GM23338 (cell line): ENCODE data around the gene RIMS1. TPM values are rescaled to one million over a fixed set of nuclear protein-coding genes. Genes with fewer than 3 reads are reported as not detected.

Experiments
- ATAC-seq: fragments of 200-7000 bp; cut with Tn5 transposase; 3 replicates; pipeline ENCODE4 v1.9.1; 2020
- DNase-seq: peaks from one replicate; pipeline ENCODE4 v3.0.0-alpha.2; 2015; ENCODE audit warnings: low spot score
- H2AFZ ChIP-seq: fragments of 200-600 bp; sonication (generic); 2 replicates; pipeline ENCODE4 v1.8.0; 2016; ENCODE audit warnings: antibody characterized with exemption, mild to moderate bottlenecking, moderate library complexity
- H3F3A ChIP-seq: fragments of 200-600 bp; sonication (generic); replicated peaks from 2 replicates; pipeline ENCODE4 v1.8.0; 2017; ENCODE audit warnings: antibody characterized with exemption, mixed run types, low read depth
- H3K27ac ChIP-seq: fragments of 200-600 bp; sonication (generic); 2 replicates; pipeline ENCODE4 v1.6.1; 2016; ENCODE audit warnings: low read depth
- H3K27me3 ChIP-seq: fragments of 200-600 bp; sonication (generic); 2 replicates; pipeline ENCODE4 v1.8.0; 2016; ENCODE audit warnings: mild to moderate bottlenecking, mixed run types, moderate library complexity; ENCODE audit not compliant: insufficient read depth
- H3K36me3 ChIP-seq: fragments of 200-600 bp; sonication (generic); 2 replicates; pipeline ENCODE4 v1.8.0; 2016; ENCODE audit warnings: mild to moderate bottlenecking; ENCODE audit not compliant: insufficient read depth
- H3K4me1 ChIP-seq: fragments of 200-600 bp; sonication (generic); 2 replicates; pipeline ENCODE4 v1.8.0; 2016; ENCODE audit warnings: mild to moderate bottlenecking, moderate library complexity; ENCODE audit not compliant: insufficient read depth
- H3K4me2 ChIP-seq: fragments of 200-600 bp; sonication (generic); 2 replicates; pipeline ENCODE4 v1.7.1; 2017; ENCODE audit warnings: mixed run types
- H3K4me3 ChIP-seq: fragments of 200-600 bp; sonication (generic); 2 replicates; pipeline ENCODE4 v1.6.1; 2016; ENCODE audit warnings: mixed run types
- H3K79me2 ChIP-seq: fragments of 200-600 bp; sonication (generic); replicated peaks from 2 replicates; pipeline ENCODE4 v1.8.0; 2017; ENCODE audit warnings: mild to moderate bottlenecking; ENCODE audit not compliant: insufficient read depth
- H3K9me2 ChIP-seq: fragments of 200-600 bp; sonication (generic); 2 replicates; pipeline ENCODE4 v1.8.0; 2017; ENCODE audit not compliant: insufficient read depth
- H4K20me1 ChIP-seq: fragments of 200-600 bp; sonication (generic); replicated peaks from 2 replicates; pipeline ENCODE4 v1.8.0; 2017; ENCODE audit warnings: mild to moderate bottlenecking; ENCODE audit not compliant: insufficient read depth
- H3K27ac Mint-ChIP-seq: 2 replicates; pipeline ENCODE4 v1.8.0; 2020; ENCODE audit warnings: inconsistent platforms, mild to moderate bottlenecking, moderate library complexity, mixed read lengths
- H3K27me3 Mint-ChIP-seq: 3 replicates; pipeline ENCODE4 v1.8.0; 2022; ENCODE audit warnings: low read depth, mild to moderate bottlenecking, moderate library complexity, mixed read lengths, inconsistent platforms; ENCODE audit not compliant: insufficient read depth, poor library complexity
- H3K36me3 Mint-ChIP-seq: 3 replicates; pipeline ENCODE4 v1.8.0; 2021; ENCODE audit warnings: low read depth, mild to moderate bottlenecking, inconsistent platforms, moderate library complexity, mixed read lengths
- H3K4me1 Mint-ChIP-seq: 3 replicates; pipeline ENCODE4 v1.8.0; 2020; ENCODE audit warnings: mild to moderate bottlenecking, inconsistent platforms, mixed read lengths
- H3K4me3 Mint-ChIP-seq: 3 replicates; pipeline ENCODE4 v1.8.0; 2021; ENCODE audit warnings: moderate library complexity, mild to moderate bottlenecking, inconsistent platforms, mixed read lengths
- H3K9me3 Mint-ChIP-seq: 3 replicates; pipeline ENCODE4 v1.8.0; 2020; ENCODE audit warnings: moderate library complexity, mild to moderate bottlenecking, inconsistent platforms, mixed read lengths
- CREB1 ChIP-seq: fragments of 250-450 bp; sonication (Bioruptor Pico); IDR thresholded peaks from 2 replicates; pipeline ENCODE4 v1.5.0; 2020; ENCODE audit warnings: low read depth, mild to moderate bottlenecking, moderate library complexity
- ETS1 ChIP-seq: IDR thresholded peaks from 2 replicates; pipeline ENCODE4 v1.6.1; 2016; ENCODE audit warnings: antibody characterized with exemption
- EZH2 ChIP-seq: fragments of 200-600 bp; sonication (generic); IDR thresholded peaks from one replicate; pipeline ENCODE4 v1.8.0; 2017; ENCODE audit warnings: antibody characterized with exemption, mild to moderate bottlenecking, low read depth; ENCODE audit not compliant: unreplicated experiment
- EZH2phosphoT487 ChIP-seq: fragments of 200-600 bp; sonication (generic); IDR thresholded peaks from one replicate; pipeline ENCODE4 v1.8.1; 2018; ENCODE audit warnings: antibody characterized with exemption; ENCODE audit not compliant: unreplicated experiment
- JUNB ChIP-seq: IDR thresholded peaks from one replicate; pipeline ENCODE4 v1.6.1; 2016; ENCODE audit warnings: antibody characterized with exemption; ENCODE audit not compliant: unreplicated experiment
- NANOG ChIP-seq: IDR thresholded peaks from 2 replicates; pipeline ENCODE4 v1.6.1; 2016; ENCODE audit warnings: antibody characterized with exemption, borderline replicate concordance
- POLR2AphosphoS5 ChIP-seq: IDR thresholded peaks from 2 replicates; pipeline ENCODE4 v1.6.1; 2016; ENCODE audit warnings: antibody characterized with exemption, low read depth
- REST ChIP-seq: IDR thresholded peaks from one replicate; pipeline ENCODE4 v1.6.1; 2018; ENCODE audit warnings: antibody characterized with exemption; ENCODE audit not compliant: unreplicated experiment
- STAT1 ChIP-seq: IDR thresholded peaks from one replicate; pipeline ENCODE4 v1.6.1; 2016; ENCODE audit warnings: antibody characterized with exemption; ENCODE audit not compliant: unreplicated experiment
- ZNF114 ChIP-seq: fragments of 250-450 bp; sonication (Bioruptor Pico); IDR thresholded peaks from 2 replicates; pipeline ENCODE4 v1.5.0; 2020; ENCODE audit warnings: mild to moderate bottlenecking, moderate library complexity
- ZNF331 ChIP-seq: fragments of 250-450 bp; sonication (Bioruptor Pico); IDR thresholded peaks from 2 replicates; pipeline ENCODE4 v1.5.0; 2020; ENCODE audit warnings: low read depth, mild to moderate bottlenecking, moderate library complexity
- ZNF462 ChIP-seq: fragments of 250-450 bp; sonication (Bioruptor Pico); IDR thresholded peaks from 2 replicates; pipeline ENCODE4 v1.5.0; 2020; ENCODE audit warnings: mild to moderate bottlenecking, moderate library complexity
- polyA plus RNA-seq: library from polyadenylated mRNA; unstranded; fragments of >200 nt; fragmentation: Nextera tagmentation; extraction: Ambion mirVana; gene quantifications from 2 replicates; pipeline ENCODE4 v1.2.1, GENCODE V29; 2016
- total RNA-seq: library from RNA; depleted of rRNA; stranded (reverse); fragments of >200 nt; shearing (Covaris generic); gene quantifications from 2 replicates; pipeline ENCODE4 v1.2.3, GENCODE V29; 2014

Gene RIMS1
- total and polyA plus RNA-seq, 2 experiments from 2014 or later, result 0.89 to 4.0 TPM

- Histone ChIP-seq H3F3A (no peaks in the 10 kb centered on the region), H4K20me1 (no peaks in the 10 kb centered on the region), H3K4me2 (no peak overlapping the region), H3K9me2 (no peaks in the 10 kb centered on the region), H3K4me1 (peaks cover 6% of the 10 kb centered on the region; the same call in 1 of the 2 replicates), H3K27ac (no peak overlapping the region), H3K79me2 (no peaks in the 10 kb centered on the region), H2AFZ (no peak overlapping the region), H3K4me3 (no peak overlapping the region), H3K27me3 (no peaks in the 10 kb centered on the region), H3K36me3 (no peaks in the 10 kb centered on the region)
- H3K27me3 Mint-ChIP-seq, result no peaks in the 10 kb centered on the region
- ATAC-seq (no peak), DNase-seq (peak; percentile 46)
- TF ChIP-seq ZNF114 (CRISPR knock-in tag), result no peak
- no peak for TF ChIP-seq NANOG
- no peaks in the 10 kb centered on the region for H3K9me3 Mint-ChIP-seq
- H3K4me1 Mint-ChIP-seq, result peaks cover 9% of the 10 kb centered on the region
- H3K4me3 Mint-ChIP-seq, result no peak overlapping the region
- no peak overlapping the region for H3K27ac Mint-ChIP-seq
- H3K36me3 Mint-ChIP-seq, result no peaks in the 10 kb centered on the region
Measured at GRCh38 chr6:71965404-71965803, 79.1 kb downstream of the RIMS1 start.

- Histone ChIP-seq H3K4me3 (no peak overlapping the region), H3K36me3 (no peaks in the 10 kb centered on the region), H3K9me2 (no peaks in the 10 kb centered on the region), H4K20me1 (no peaks in the 10 kb centered on the region), H3K27ac (no peak overlapping the region), H3K4me2 (no peak overlapping the region), H3K79me2 (no peaks in the 10 kb centered on the region), H2AFZ (no peak overlapping the region), H3K4me1 (peaks cover 6% of the 10 kb centered on the region; the same call in 1 of the 2 replicates), H3K27me3 (no peaks in the 10 kb centered on the region), H3F3A (no peaks in the 10 kb centered on the region)
- ATAC-seq (no peak), DNase-seq (no peak)
- no peaks in the 10 kb centered on the region for H3K36me3 Mint-ChIP-seq
- H3K4me3 Mint-ChIP-seq, result no peak overlapping the region
- peaks cover 12% of the 10 kb centered on the region for H3K4me1 Mint-ChIP-seq
- H3K27ac Mint-ChIP-seq, result no peak overlapping the region
- H3K9me3 Mint-ChIP-seq, result no peaks in the 10 kb centered on the region
- peaks cover 2% of the 10 kb centered on the region for H3K27me3 Mint-ChIP-seq
- TF ChIP-seq JUNB, result no peak
- TF ChIP-seq ETS1, result no peak
- no peak for TF ChIP-seq POLR2AphosphoS5
- TF ChIP-seq EZH2phosphoT487, result no peak
- TF ChIP-seq ZNF331 (CRISPR knock-in tag), result no peak
- TF ChIP-seq ZNF114 (CRISPR knock-in tag), result no peak
- no peak for TF ChIP-seq EZH2
- TF ChIP-seq NANOG, result no peak
- no peak for TF ChIP-seq CREB1 (CRISPR knock-in tag)
- TF ChIP-seq REST, result no peak
- TF ChIP-seq ZNF462 (CRISPR knock-in tag), result no peak
- TF ChIP-seq STAT1, result no peak
Measured at GRCh38 chr6:71967436-71967835, 81.1 kb downstream of the RIMS1 start.
